ENCODE data around the gene VAV2.
A peak's percentile ranks its signal among the peaks of the same experiment; 100 is the strongest.

VAV2 gene

GRCh38 chr9:133787754-133788025, 204.4 kb downstream of the VAV2 start:
- DNase-seq (ENCODE audit: low read depth) = peak; percentile 87

GRCh38 chr9:133786907-133787753, 205.0 kb downstream of the VAV2 start:
- H3K4me3 ChIP-seq (ENCODE audit: low read depth, low read length) = peak overlapping the region; percentile 5; the same call in 1 of the 2 replicates
- no peak for DNase-seq (ENCODE audit: low read depth)
- no peak for TF ChIP-seq CTCF (IDR thresholded peaks at IDR 0.05; ENCODE audit: insufficient read depth, low read depth, low read length, missing control alignments)

More at GRCh38 chr9:133787754-133788025, 204.4 kb downstream of the VAV2 start:
- no peak overlapping the region for H3K4me3 ChIP-seq (ENCODE audit: low read depth, low read length)
- TF ChIP-seq CTCF (IDR thresholded peaks at IDR 0.05; ENCODE audit: insufficient read depth, low read depth, low read length, missing control alignments) = no peak

GRCh38 chr9:133786371-133786753, 205.8 kb downstream of the VAV2 start:
- TF ChIP-seq CTCF (IDR thresholded peaks at IDR 0.05; ENCODE audit: insufficient read depth, low read depth, low read length, missing control alignments) = no peak
- peak; percentile 75 for DNase-seq (ENCODE audit: low read depth)
- H3K4me3 ChIP-seq (ENCODE audit: low read depth, low read length) = no peak overlapping the region

GRCh38 chr9:133785753-133786370, 206.3 kb downstream of the VAV2 start:
- DNase-seq (ENCODE audit: low read depth) = no peak
- H3K4me3 ChIP-seq (ENCODE audit: low read depth, low read length) = no peak overlapping the region
- TF ChIP-seq CTCF (IDR thresholded peaks at IDR 0.05; ENCODE audit: insufficient read depth, low read depth, low read length, missing control alignments) = no peak

GRCh38 chr9:133784731-133785561, 207.2 kb downstream of the VAV2 start:
- no peak for TF ChIP-seq CTCF (IDR thresholded peaks at IDR 0.05; ENCODE audit: insufficient read depth, low read depth, low read length, missing control alignments)
- no peak for DNase-seq (ENCODE audit: low read depth)
- no peak overlapping the region for H3K4me3 ChIP-seq (ENCODE audit: low read depth, low read length)

GRCh38 chr9:133783331-133783731, 208.8 kb downstream of the VAV2 start:
- TF ChIP-seq CTCF (IDR thresholded peaks at IDR 0.05; ENCODE audit: insufficient read depth, low read depth, low read length, missing control alignments) = no peak
- DNase-seq (ENCODE audit: low read depth) = no peak
- H3K4me3 ChIP-seq (ENCODE audit: low read depth, low read length) = no peak overlapping the region
